M059J (cell line): ENCODE results near the gene STAB1. TPM values are rescaled to one million over a fixed set of nuclear protein-coding genes. Genes with fewer than 3 reads are reported as not detected.

Experiments used
- DNase-seq: peaks from one replicate; pipeline ENCODE4 v3.0.0-alpha.2; 2012; ENCODE audit warnings: low read depth
- total RNA-seq: library from RNA; depleted of rRNA; stranded (reverse); fragments of >200 nt; shearing (Covaris generic); gene quantifications from 2 replicates; pipeline ENCODE4 v1.2.3, GENCODE V29; 2014

STAB1 gene
- total RNA-seq, 1 experiment from 2014 or later = not detected

GRCh38 chr3:52532838-52533622 lies 37.9 kb downstream of the STAB1 start:
- peak; percentile 37 for DNase-seq

- peak; percentile 62 for DNase-seq
Observed at GRCh38 chr3:52533623-52534280, 38.6 kb downstream of the STAB1 start, which contains the start of gene NT5DC2. TSS of gene NT5DC2 (minus strand) at chr3:52533857. CDS start at chr3:52533737, 120 bp downstream.

DNA sequence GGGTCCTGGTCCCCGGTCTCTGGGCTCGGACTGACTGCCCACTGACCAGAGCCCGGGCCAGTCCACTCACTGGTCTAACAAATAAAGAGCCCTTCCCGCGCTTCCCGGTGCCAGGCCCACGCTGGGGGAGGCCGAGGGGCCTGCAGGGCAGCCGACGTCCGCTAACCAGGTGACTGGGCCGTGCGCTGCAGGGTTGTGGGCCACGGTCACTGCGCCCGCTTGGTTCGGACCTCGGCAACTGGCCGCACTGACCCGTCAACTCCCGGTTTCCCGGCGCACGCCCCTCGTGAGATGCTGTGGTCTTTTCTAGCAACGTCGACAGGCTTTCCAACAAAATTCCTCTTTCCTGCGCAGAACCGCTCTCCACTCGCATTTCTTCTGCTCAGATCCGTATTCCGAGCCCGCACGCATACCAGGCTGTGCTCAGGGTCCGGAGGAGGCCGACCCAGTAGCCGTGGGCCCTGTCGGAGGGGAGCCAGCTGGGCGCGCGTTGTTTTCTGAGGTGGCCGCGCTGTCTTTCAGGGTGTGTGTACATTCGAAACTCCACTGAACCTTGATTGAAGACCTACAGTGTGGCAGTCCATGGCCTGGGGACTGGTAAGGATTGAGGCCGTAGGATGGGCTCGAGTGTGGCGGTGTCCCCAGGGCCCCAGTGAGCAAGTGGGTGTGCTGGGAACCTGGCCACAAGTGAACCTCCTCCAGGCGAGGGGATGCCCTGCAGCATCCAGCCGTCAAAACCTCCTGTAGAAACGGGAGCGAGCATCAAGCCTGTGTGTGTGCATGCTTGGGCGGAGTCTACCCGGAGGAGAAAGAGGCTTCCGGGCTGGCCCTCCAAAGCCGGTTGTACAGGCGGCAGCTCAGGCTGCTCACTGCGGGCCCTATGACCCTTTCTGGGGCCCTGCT lies 39.4 kb downstream of the STAB1 start:
- DNase-seq = no peak

DNA sequence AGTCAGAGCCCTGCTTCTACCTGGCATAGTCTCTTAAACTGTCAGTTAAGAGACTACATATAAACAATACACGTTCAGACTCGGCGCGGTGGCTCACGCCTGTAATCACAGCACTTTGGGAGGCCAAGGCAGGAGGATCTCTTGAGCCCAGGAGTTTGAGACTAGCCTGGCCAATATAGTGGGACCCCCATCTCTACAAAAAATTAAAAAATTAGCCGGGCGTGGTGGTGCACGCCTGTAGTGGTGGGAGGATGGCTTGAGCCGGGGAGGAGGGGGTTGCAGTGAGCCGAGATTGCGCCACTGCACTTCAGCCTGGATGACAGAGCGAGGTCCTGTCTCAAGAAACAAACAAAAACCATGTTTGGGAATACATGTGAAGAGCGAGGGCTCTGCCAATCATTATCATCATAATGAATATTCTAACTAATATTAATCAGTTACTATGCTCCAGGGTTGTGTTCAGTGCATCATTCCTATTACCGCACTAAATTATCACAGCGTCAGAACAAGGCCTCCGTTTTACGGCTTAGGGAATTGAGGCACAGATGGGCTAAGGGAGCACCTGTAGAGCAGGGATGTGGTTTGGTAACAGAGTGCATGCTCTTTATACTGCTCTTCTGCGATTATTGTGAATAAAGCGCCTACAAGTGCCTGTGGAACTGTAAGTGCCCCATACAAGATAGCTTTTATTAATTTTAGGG lies 40.4 kb downstream of the STAB1 start:
- no peak for DNase-seq

GRCh38 chr3:52536112-52536368 lies 40.9 kb downstream of the STAB1 start:
- DNase-seq = no peak

DNA sequence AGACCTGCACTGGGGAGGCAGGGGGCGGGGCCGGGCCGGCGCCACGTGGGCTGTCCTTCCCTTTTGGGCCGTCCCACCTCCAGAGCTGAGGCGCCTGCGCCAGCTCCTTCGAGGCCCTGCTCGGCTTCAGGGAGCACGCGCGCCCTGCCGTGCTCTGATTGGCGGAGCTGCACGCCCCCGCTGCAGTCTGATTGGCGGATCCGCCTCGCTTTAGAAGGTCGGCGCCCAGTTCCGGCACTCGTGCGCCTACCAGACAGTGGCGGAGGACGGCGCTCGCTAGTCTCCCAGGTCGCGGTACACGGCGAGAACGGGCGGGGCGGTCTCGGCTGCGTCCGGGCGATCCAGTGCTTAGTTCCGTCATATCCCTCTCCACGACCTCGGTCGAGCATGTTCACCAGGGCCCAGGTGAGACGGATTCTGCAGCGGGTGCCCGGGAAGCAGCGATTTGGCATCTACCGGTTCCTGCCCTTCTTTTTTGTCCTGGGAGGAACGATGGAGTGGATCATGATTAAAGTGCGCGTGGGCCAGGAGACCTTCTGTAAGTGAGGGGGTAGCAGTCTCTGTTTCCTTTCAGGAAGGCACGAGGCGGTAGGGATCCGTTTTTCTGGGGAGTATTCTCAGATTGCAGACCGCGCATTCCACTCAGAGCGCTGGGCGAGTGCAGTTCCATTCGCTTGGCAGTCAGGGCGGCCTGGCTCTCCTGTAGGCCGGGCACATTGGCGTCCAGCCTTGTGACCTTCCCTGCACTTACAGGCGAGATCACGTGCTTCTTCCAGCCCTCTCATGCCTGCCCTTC lies 41.4 kb downstream of the STAB1 start, which contains the start of gene UQCC5:
TSS of gene UQCC5 (plus strand) at position 237 of the 796 bp plus-strand sequence. CDS start at position 388, 151 bp downstream.
- DNase-seq = peak; percentile 96

GRCh38 chr3:52537165-52537620 lies 42.1 kb downstream of the STAB1 start:
- DNase-seq = no peak

DNA sequence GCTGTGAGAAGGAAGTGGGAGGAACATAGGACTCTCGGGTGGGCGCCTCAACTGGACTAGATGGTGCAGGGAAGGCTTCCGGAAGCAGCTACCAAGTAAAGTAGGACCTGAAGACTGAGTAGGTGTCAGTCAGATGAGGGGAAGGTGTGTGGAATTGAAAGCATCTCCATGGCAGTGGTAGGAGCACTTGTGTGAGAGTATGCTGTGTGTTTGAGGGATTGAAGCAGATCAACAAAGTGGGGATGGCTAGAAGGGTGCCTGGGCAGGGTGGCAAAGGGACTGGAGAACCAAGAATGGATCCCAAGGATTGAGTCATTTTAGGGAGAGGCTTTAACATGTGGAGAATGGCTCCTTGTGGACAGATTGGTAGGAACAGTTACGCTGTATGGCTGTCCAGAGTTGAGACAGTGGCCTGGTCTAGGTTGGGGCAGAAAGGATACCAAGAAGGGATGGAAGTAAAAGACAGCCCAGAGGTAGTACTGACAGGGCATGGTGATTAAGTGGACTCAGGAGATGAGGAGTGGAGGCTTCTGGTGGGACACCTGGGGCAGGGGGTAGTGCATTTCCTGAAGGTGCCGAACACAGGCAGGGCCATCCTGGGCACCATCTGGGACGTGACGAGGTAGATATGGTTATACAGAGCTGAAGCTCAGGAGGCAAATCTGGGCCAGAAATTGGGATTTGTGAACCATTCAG lies 42.7 kb downstream of the STAB1 start:
- DNase-seq = no peak

- no peak for DNase-seq
Observed at GRCh38 chr3:52539010-52539653, 44.0 kb downstream of the STAB1 start.

- DNase-seq = no peak
Observed at GRCh38 chr3:52541050-52541449, 45.9 kb downstream of the STAB1 start.

DNA sequence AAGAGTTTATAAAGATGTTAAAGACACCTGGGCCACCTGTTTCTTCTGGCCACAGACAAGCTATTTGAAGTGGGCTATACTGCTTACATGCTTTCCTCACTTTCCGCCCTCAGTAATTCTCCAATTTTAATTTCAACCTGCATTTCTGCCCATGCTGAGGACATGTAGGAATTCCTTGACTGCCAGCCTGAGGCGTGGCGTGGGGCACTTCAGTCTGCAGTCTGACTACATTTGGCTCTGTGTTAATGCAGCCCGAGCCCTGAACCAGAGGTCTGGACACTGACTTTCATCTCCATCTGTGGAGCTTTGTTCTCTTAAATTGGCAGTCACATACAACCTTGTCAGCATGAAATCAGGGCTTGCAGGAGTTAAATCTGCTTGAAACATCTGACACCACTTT lies 49.8 kb downstream of the STAB1 start:
- no peak for DNase-seq

- DNase-seq = no peak
Observed at GRCh38 chr3:52546111-52546901, 51.2 kb downstream of the STAB1 start.

- DNase-seq = no peak
Observed at GRCh38 chr3:52547143-52547542, 52.0 kb downstream of the STAB1 start.

DNA sequence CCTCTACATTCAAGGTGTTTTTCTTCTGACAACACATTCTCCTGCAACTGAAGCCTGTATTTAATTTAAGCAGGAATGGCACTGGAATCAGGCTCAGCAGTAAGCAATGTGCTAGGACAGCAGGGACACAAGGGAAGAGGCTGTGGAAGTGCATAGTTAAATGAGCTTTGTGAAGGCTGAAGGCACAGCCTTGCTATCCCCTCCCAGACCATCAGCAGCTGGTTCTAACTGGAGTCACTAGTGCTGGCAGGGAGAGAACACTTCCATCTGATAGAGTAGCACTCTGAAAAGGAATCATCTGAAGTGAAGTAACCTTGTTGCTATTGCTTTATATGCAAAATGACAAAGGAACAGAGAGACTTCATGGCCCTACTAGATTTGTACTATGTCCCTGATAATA lies 56.0 kb downstream of the STAB1 start:
- no peak for DNase-seq

GRCh38 chr3:52552089-52552488 lies 57.0 kb downstream of the STAB1 start:
- DNase-seq = no peak

DNA sequence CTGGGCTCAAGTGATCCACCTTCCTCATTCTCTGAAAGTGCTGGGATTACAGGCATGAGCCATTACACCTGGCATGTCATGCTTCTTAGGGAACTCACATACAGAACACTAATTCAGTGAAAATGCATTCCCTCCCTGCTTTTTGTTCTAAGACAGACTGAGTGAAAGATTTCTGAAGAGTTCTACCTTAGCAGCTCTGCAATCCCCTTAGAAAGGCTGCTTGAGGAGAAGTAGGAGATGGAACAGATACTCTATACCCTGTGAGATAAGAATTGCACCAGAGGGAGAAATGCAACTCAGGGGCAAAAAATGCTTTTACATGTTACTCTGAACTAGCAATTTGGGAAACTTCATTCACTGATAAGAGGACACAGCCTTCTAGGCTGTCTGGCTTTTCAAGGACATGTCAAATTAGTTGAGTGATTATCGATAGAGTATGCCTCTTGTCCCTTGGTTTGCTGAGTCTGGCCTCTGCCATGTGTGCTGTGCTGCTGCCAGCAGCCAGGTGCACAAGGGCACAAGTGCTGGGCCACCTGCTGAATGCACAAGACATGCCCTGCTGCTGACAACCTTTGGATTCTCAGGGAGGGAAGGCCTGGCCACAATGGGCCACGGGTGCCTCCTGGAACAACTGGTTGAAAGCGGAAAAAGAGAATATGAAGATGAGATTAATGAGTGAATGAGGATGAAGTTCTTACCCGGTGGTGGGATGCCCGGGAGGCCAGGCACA lies 59.1 kb downstream of the STAB1 start:
- DNase-seq = no peak

GRCh38 chr3:52555056-52555455 lies 59.9 kb downstream of the STAB1 start:
- no peak for DNase-seq
